Activated T-cell treated with anti-CD3 and anti-CD28 coated beads for 48 hours (primary cell): Measurements from ENCODE around the gene UCP3.

Experiments used
- DNase-seq: peaks from one replicate; pipeline ENCODE4 v3.0.0-alpha.2; 2020; ENCODE audit warnings: low read depth

Gene UCP3, protein sequence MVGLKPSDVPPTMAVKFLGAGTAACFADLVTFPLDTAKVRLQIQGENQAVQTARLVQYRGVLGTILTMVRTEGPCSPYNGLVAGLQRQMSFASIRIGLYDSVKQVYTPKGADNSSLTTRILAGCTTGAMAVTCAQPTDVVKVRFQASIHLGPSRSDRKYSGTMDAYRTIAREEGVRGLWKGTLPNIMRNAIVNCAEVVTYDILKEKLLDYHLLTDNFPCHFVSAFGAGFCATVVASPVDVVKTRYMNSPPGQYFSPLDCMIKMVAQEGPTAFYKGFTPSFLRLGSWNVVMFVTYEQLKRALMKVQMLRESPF

DNA sequence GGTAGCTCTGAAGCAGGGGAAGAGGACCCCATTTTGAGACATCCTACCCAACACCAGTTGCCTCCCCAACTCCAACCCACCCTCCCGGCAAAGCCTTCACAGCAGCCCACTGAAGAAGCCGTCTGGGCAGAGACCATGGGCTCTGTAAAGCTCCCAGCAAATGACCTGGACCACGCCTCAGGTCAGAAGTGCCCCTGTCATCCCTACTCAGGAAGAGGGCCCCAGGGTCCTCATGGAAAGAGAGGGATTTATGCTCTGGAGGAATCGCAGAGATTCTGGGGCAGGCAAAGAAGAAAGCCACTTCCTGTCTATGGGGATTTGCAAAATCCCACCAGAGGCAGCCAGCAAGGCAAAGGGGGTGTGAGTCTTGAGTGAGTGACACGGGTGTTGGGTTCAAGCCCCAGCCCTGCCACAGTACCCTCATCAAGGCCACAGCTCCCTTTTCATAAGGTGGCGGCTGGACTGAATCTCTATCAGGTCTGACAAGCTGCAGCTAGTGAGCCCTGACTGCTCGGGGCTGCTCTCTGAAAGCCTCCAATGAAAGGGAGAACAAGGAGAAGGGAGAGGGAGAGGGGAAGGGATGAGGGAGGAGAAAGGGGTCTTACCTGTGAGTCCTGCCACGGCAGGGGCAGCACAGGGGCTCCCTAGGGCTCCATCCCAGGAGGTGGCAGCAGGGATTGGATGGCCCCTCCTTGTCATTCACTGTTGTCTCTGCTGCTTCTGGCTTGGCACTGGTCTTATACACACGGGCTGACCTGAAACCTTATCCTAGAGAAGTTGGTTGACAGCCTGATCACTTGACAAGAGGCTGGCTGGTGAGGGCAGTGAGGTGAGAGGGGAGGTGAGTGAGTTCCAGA is at the start of gene UCP3:
TSS of gene UCP3 (minus strand) at position 713 of the 857 bp plus-strand sequence. CDS start 2,043 bp downstream, outside the sequence.
- DNase-seq: no peak

DNA sequence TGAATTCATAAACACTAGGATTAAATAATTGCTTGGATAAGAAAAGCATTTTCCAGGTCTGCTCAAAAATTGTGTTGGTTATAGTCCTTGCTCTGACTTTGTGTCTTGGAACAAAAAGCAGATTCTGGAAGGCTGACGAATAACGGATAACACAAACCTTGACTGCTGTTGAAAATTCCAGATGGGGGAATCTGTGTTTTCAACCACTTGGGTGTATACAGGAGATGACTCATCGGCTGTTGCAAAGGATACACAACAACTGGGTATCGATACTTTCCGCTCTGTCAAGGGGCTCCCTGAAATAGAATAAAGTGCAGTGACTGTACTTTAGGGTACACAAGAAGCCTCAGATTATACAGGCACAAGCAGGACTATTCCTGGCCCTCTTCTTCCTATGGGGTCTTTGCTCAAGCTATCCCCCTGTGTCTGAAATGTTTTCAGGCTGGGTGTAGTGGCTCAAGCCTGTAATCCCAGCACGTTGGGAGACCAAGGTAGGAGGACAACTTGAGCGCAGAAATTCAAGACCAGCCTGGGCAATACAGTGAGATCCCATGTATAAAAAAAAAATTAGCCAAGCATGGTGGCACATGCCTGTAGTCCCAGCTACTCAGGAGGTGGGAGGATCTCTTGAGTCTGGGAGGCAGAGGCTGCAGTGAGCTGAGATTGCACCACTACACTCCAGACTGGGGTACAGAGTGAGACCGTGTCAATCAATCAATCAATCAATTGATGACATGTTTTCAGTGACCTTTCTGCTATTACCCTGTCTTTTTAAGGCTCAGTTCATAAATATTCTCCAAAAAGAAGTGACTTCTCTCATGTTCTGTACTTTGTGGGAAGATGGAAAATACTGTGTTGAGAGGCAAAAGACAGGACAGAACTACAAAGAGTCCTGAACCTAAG is 48.6 kb upstream of the UCP3 start:
- no peak for DNase-seq

DNA sequence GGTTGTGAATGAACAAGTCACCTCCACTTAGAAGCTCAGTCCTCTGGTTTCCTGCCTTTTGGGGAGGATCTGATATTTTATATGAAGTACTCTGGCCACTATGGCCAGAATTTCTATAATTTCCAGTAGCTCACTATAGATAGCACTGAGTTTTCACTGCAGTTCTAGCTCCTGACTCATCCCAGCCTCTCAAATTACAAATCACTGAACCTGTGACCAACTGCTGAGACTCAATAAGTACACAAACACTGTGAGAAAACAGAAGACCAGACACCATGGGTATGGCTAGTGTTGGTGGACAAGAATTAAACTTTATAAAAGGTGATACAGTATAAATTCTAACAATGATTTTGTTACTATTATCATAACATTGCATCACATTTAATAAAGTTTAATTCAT is 47.1 kb upstream of the UCP3 start:
- DNase-seq: no peak

DNA sequence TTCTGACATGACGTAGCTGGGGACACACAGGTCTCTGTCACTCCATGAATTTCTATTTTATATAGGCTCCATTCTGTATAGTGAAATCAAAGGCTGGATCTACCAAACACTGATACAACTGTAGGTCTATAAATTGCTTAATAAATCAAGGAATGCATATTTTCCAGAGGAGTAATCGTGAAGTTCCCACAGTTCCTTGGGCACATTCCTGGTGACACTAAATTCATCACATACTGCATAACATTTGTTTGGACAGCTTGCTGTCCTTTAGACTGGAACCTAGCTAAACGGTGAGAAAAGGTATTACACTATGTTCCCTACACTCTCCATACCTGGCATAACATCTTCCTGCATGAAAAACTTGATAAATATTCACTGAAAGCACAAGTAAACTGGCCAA is 41.6 kb upstream of the UCP3 start:
- no peak for DNase-seq

DNA sequence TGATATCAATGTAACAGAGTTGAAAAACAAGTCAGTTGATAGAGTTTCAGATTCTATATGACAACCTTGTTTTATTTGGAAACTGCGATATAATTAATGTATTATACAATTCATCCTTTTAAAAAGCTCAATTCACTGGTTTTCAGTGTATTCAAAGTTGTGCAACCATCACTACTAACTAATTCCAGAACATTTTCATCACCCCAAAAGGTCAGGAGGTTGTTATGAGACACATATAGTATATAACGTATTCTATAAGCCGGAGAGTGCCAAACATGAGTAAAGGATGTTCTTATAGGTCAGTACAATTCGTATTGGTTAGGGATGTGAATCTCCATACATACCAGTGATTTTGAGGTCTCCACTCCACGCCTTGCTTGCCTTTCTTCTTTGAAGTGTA is 40.1 kb upstream of the UCP3 start:
- no peak for DNase-seq

DNA sequence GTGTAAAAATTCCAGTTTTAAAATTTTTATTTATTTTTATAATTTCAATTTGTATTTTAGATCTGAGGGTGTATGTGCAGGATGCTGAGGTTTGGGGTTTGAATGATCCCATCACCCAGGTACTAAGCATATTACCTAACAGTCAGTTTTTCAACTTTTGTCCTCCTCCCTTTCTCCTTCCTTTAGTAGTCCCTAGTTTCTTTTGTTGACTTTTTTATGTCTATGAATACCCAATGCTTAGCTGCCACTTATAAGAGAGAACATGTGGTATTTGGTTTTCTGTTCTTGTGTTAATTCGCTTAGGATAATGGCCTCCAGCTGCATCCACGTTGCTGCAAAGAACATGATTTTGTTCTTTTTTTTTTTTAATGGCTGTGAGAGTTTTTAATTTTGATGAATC is 35.7 kb upstream of the UCP3 start:
- DNase-seq: no peak

DNA sequence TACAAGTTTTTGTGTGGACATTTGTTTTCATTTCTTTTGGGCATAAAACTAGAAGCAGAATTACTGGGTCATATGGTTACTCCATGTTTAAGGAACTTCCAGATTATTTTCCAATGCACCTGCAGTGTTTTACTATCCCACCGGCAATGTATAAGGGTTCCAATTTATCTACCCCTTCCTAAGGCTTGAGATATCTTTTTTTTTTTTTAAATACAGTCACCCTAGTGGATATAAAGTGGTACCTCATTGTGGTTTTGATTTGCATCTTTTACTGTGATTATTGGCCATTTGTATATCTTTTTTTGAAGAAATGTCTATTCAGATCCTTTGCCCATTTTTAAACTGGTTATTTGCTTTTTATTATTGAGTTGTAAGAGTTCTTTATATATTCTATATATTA is 34.6 kb upstream of the UCP3 start:
- no peak for DNase-seq

DNA sequence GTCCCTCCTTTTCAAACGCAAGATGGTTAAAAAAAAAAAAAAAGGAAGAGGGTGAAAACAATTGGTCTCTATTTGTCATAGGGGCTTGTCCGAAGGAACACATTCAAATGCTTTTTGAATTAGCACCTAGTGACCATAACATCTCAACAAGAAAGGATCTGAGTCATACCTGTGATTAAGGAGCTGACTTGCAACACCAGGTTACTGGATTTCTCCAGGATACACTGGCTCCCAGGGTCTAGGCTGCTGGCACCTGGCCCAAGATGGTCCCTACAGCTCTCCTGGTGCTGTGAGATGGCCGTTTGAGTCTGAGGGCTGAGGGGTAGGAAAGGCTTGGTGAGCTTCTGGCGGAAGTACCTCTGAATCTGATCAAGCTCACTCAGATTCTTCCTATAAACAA is 28.4 kb upstream of the UCP3 start:
- DNase-seq: no peak

DNA sequence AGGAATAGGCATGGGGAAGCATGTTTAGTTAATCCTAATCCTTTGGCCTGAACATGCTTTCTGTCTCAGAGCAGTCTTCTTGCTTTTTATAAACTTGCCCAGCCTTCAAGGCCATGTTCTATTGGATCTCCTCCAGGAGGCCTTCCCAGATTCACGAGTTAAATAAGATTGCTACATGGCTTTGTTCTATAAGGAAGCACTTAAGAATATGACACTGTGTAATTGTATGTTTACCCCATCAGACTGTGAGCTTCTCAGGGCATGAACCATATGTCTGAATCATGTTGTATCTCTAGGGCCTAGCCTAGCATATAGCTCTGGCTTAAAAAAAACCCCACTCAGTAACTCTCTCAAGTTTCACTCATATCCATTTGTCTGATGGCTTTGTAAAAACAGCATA is 26.4 kb upstream of the UCP3 start:
- DNase-seq: no peak

DNA sequence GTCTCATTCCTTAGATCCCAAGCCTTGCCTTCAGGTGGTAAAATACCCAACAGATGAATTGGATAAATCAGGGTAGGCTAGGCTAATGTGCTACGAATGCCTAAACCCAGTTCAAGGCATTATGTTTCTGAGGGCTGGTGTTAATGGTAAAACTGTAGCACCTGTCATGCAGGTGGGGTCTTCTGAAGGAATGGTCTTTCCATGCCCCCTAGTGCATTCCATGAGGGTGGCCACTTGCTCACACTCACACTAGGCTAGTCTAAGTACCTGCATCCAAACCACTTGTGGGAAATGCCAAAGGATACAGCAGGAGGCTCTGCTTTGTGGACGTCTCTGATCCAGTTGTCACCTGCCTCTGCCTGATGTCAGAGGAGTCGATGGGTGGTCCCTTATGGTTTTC is 24.2 kb upstream of the UCP3 start:
- no peak for DNase-seq

DNA sequence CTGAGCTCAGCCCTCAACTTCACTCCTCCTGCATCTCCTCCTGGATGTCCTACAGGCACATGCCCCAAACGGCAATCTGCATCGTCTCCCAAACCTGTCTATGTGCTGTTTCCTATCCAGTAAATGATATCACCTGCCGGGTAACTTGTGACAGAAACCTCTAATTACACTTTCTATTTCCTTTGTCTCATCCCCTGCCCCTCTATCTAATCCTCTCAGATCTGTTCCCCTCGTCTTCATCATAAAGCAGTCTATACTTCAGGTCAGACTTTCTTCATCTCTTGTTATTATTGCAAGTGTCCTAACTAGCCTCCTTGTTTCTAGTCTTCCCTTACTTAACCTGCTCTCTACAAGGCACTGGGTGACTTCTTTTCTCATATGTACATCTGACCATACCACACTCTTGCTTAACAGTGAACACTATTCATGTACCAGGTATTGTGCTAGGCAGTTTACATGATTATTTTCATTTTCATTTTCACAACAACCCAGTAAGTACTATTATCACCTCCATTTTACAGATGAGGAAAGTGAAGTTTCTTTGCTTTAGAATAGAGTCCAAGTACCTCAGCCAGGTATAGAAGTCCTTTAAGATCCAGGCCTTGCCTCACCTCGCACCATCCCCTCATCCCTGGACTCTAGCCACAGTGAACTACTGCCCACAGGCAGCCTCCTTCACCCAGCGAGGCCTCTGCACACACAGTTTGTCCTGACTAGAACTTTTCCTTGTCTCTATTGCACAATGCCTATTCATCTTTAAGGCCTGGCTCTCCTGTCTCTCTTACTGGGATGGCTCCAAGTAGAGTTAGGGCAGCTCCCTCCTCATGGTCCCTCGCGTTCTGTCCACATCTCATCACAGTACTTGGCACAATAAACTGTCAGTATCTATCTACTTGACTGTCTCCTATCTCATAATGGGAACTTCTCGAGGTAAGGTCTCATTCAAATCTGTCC is 22.1 kb upstream of the UCP3 start:
- DNase-seq: no peak

DNA sequence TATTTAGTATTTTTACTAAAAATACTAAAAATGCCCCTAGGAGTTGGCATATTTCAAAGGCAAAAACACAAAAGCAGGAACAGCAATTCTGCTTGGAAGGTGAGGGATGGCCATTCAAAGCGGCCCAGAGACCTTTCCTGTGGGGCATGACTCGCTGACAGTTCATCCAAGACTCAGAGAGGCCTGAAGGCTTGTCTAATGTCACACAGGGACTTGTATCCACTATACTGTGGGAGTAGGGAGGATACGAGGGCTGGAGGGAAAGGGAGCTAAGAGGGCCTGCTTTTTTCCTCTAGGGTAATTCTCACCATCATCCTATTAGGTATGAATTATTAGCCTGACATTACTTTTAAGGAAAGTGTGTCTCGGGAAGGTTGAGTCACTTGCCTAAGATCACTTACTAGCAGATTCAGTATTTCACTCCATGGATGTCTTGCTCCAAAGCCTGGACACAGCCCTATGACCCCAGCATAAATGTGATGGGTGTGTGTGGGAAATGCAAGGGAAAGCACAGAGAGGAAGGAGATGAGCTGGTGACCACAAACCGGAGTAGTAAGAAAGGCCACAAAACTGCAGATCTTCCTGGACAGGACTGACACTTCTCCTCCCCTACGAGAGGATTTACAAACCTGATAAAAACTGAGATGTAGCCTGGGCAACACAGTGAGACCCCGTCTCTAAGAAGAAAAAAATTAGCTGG is 16.7 kb upstream of the UCP3 start:
- DNase-seq: no peak

DNA sequence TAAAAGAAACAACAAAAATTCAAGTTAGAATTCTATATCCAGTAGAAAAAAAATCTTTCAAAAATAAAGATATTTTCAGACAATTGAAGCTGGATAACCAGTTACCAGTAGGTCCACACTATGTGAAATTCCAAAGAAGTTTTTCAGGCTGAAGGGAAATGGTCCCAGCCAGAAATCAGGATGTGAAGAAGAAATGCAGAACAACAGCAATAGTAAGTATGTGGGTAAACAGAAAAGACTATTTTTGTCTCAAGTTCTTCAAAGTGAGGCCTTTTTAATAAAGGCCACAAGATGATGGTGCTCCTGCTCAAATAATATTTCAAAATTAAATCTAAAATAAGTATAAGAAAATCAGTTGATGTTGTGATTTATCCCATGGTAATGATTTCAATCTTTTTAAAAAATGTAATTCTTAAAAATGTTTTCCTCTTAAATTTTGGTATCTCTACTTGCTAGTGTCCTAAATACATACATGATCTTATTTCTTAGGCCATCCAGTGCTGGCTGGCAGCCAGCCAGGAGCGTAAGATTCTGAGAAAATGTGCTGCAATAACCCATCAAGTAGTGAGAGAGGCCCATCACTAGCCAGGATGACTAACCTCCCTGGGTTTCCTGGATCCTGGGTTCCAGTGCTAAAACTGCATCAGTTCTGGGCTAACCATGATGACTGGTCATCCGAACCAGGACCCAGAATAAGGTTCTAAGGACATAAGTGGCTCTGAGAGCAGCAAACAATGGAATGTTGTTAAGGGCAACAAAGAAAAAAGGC is 15.6 kb upstream of the UCP3 start:
- DNase-seq: peak; percentile 60

DNA sequence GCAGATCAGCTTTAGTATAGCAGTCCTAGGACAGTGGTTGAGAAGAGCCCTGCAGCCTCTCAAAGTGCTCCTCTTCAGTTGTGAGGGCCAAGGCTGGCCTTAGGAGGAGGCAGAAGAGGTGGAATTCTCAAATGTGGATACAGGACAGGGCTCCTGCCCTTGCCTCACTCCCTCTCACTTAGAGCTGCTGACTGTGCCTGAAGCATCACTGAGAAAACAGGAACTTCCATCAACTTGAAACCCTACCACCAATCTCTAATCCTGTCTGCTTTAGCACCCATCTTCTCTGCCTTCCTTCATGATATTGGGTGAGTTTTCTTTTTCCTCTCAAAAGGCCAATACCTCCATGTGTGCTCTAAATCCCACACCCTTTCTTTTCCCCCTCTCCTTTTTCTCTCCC is 14.4 kb upstream of the UCP3 start:
- no peak for DNase-seq

DNA sequence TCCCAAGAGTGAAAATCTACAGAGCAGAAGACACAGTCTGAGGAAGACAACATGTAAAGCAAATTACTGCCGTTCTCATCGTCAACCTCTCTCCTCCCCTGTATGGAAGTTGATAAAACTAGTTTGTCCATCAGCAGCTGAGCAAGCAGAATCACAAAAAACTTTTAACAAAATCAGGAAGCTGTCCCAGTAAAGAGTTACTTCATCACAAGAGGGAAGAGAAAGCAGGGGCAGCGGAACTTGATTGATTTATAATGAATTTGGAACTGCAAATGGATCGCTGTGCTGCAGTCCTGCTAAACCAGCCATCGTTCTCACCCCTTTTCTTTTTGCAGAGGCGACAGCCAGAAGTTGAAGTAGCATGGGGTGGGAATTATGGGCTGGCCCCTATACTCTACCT is 13.7 kb upstream of the UCP3 start:
- no peak for DNase-seq

DNA sequence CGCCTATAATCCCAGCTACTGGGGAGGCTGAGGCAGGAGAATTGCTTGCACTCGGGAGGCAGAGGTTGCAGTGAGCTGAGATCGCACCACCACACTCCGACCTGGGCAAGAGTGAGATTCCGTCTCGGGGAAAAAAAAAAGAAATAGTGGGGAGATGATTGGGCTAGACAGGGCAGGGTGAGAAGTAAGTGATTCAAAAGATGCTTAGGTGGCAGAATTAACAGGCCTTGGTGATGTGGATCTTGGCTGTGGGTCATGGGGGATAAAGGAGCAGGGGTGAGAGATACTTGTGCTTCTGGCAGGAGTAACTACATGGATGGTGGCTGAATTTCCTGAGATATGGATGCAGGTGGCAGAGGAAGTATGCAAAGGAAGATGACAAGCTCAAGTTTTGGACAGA is 13.1 kb upstream of the UCP3 start:
- no peak for DNase-seq

DNA sequence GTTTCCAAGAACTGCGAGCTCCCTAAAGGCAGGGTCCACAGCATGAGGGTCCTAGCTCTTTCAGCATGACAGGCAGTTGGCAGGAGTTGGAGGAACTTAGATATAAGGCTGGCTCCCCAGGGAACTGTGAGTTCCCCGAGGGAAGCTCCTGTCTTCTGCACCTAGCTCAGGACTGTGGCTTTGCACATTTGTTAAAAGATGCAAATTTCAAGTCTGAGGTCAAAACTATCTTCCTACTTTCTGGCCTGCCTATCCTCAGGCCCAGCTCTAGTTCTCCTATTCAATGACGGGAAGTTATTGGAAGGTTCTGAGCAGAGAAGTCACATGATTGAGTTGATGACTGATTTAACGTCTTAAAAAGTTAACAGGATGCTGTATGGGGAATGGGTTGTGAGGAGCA is 11.7 kb upstream of the UCP3 start:
- no peak for DNase-seq

DNA sequence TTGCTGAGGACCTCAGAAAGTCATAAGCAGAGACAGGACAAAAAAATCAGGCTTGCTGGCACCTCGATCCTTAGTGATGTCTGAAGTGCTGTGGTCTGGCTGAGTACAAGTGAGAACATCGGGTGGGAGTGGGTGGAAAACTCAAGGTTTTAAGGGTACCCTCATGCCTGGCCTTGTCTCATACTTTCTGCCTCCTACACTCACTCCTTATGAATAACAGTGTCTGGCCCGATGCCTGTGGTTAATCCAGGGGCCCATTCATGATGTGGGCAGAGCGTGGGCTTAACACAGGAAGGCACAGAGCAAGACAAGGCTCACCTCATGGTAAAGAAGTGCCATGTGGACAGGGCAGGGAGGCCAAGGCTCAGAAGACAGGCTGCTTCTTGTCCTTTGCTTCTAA is 11.0 kb upstream of the UCP3 start:
- peak; percentile 67 for DNase-seq

DNA sequence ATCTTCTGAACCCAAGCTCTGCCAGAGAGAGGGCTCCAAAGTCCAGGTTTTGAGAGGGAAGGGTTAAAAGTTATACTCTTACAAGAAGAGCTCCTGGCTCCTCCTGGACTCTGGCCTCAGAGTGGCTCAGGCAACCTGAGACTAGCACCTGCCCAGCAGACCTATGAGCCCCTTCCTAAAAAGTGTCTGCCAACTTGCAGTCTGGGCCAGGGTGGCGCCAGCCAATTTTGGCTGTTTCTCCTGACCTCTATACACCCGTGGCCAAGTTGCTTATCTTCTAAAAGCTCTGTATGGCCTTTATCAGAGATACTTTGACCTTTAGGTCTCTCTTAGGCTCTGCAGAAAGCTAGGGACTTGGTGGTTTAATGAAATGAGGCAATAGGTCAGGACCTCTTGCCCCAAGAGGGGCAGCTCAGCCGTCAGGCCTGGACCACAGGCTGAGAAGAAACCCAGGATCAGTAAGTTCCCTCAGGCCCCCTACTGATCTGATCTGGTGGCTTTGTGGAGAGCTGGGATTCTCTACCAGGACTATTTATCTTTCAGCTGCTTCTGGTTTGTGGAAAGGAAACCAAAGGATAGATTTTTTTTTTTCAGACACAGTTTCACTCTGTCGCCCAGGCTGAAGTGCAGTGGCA is 10.3 kb upstream of the UCP3 start:
- DNase-seq: no peak
